ENCODE results near the gene SLC1A7.

SLC1A7 gene

DNA sequence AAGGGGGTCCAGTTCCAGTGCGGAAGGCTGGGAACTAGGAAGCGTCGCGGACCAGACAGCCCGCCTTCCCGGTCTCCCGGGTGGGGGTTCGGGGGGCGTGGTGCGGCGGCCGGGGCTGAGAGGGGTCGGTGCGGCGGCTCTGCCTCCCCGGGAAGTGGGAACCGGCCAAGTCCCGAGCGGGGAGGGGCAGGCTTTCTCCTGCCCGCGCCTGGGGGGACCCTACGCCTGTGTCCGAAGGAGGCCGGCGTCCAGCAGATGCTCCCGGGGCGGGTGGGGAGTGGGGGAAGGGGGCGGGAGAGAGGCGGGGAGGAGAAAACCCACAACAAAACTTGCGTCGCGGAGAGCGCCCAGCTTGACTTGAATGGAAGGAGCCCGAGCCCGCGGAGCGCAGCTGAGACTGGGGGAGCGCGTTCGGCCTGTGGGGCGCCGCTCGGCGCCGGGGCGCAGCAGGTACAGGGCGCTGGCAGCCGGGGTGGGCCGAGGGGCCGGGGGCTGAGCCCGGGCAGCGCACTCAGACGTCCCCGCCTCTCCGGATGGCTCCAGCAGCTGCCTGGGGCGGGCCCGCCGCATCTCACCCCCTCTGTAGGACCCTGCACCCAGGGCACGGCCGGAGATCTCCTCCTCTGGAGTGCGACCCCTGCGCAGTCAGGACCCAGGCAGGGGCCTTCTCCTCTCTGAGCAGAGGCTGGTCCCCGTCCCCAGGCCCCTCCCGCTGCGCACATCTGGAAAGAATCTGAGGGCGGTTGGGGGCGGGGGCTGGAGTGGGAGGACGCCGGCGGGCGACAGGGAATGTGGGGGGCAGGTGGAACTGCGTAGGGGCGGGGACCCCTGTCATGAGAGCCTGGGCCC lies 80.4 kb downstream of the SLC1A7 start, which contains the start of gene PODN:
Gene PODN (plus strand): TSS at position 355 of the 849 bp plus-strand sequence. CDS start 7,643 bp downstream, outside the sequence.
- TF ChIP-seq TCF12 (IDR thresholded peaks at IDR 0.05; ENCODE audit: low read depth) (0 out of 2 replicates have a peak, but pooled peaks have one; percentile 5), ZBTB7A (IDR thresholded peaks at IDR 0.05; ENCODE audit: low read depth) (peak; percentile 50; the same call in 1 of the 2 replicates), YY1 (IDR thresholded peaks at IDR 0.05; ENCODE audit: low read depth) (no peak)

DNA sequence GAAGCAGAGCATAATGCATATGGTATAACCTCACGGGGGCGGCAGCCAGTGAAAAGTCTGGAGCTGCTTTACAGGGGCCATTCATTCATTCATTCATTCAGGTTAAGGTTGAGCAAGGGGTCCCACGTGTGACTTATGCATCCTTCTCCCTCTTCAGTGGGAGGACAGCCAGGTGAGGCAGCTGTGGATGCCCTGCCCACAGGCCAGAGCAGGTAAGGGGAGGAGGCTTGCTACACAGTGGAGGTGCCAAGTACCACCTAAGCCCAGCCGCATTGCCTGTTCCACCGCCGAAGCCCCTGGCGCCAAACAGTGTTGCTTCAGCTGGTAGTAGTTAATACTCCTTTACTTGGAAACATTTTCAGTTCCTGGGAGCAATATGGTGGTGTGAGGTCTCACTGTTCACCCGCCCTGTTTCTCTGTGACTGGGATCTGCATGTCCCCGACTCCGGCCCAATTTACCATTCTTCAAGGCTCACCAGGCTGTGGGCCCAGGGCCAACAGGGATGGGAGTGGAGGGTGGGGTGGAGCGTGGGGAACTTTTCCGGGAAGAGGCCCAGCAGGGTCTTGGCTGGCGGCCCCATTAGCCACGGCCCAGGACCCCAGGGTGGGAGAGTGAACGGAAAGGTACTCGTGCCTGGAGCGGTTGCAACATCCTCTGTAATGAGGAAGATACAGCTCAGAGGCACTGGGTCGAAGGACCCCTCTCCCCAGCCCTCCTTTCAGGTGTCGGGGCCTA lies 81.1 kb downstream of the SLC1A7 start:
- TF ChIP-seq NFIC (IDR thresholded peaks at IDR 0.05): no peak
- TF ChIP-seq CREB1 (IDR thresholded peaks at IDR 0.05; ENCODE audit: low read depth): no peak
- TF ChIP-seq TAF1 (IDR thresholded peaks at IDR 0.05; ENCODE audit: low read depth): no peak
- 0 out of 2 replicates have a peak, but pooled peaks have one; percentile 7 for TF ChIP-seq TCF12 (IDR thresholded peaks at IDR 0.05; ENCODE audit: low read depth)
- TF ChIP-seq, protein P1, sequence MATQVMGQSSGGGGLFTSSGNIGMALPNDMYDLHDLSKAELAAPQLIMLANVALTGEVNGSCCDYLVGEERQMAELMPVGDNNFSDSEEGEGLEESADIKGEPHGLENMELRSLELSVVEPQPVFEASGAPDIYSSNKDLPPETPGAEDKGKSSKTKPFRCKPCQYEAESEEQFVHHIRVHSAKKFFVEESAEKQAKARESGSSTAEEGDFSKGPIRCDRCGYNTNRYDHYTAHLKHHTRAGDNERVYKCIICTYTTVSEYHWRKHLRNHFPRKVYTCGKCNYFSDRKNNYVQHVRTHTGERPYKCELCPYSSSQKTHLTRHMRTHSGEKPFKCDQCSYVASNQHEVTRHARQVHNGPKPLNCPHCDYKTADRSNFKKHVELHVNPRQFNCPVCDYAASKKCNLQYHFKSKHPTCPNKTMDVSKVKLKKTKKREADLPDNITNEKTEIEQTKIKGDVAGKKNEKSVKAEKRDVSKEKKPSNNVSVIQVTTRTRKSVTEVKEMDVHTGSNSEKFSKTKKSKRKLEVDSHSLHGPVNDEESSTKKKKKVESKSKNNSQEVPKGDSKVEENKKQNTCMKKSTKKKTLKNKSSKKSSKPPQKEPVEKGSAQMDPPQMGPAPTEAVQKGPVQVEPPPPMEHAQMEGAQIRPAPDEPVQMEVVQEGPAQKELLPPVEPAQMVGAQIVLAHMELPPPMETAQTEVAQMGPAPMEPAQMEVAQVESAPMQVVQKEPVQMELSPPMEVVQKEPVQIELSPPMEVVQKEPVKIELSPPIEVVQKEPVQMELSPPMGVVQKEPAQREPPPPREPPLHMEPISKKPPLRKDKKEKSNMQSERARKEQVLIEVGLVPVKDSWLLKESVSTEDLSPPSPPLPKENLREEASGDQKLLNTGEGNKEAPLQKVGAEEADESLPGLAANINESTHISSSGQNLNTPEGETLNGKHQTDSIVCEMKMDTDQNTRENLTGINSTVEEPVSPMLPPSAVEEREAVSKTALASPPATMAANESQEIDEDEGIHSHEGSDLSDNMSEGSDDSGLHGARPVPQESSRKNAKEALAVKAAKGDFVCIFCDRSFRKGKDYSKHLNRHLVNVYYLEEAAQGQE (IDR thresholded peaks at IDR 0.05; ENCODE audit: low read depth): no peak
- TF ChIP-seq, protein P2, sequence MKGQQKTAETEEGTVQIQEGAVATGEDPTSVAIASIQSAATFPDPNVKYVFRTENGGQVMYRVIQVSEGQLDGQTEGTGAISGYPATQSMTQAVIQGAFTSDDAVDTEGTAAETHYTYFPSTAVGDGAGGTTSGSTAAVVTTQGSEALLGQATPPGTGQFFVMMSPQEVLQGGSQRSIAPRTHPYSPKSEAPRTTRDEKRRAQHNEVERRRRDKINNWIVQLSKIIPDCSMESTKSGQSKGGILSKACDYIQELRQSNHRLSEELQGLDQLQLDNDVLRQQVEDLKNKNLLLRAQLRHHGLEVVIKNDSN (IDR thresholded peaks at IDR 0.05): no peak

DNA sequence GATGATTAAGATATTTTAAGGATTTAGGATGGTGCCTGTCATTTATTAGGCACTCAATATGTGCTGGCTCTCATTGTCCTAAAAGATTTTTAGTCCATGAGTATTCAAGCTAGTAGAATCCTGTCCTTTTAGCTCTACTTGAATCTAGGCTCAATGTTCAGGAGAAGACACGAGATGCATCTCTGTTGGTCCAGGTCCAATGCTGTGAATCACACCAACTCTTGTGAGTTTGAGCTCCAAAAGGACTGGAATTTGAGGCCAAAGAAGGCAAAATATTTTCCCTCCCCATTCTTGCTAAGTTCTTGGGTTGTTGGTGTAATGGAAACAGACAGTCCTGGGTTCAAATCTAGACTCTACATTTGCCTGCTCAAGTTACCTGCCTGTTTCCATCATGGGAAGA lies 81.9 kb downstream of the SLC1A7 start:
- TF ChIP-seq, protein P2 (IDR thresholded peaks at IDR 0.05): no peak
- no peak for TF ChIP-seq RAD21 (IDR thresholded peaks at IDR 0.05; ENCODE audit: low read depth)
- TF ChIP-seq ZBTB7A (IDR thresholded peaks at IDR 0.05; ENCODE audit: low read depth): no peak
- no peak for TF ChIP-seq CREB1 (IDR thresholded peaks at IDR 0.05; ENCODE audit: low read depth)
- no peak for TF ChIP-seq NFIC (IDR thresholded peaks at IDR 0.05)
- no peak for TF ChIP-seq TEAD4 (IDR thresholded peaks at IDR 0.05)
- no peak for TF ChIP-seq YY1 (IDR thresholded peaks at IDR 0.05; ENCODE audit: low read depth)
- no peak for TF ChIP-seq FOXM1 (IDR thresholded peaks at IDR 0.05; ENCODE audit: borderline replicate concordance, low read depth)
- TF ChIP-seq CEBPB (IDR thresholded peaks at IDR 0.05): no peak
- TF ChIP-seq EGR1 (IDR thresholded peaks at IDR 0.05): no peak
- TF ChIP-seq TCF12 (IDR thresholded peaks at IDR 0.05; ENCODE audit: low read depth): no peak
- TF ChIP-seq, protein P1 (IDR thresholded peaks at IDR 0.05; ENCODE audit: low read depth): no peak

DNA sequence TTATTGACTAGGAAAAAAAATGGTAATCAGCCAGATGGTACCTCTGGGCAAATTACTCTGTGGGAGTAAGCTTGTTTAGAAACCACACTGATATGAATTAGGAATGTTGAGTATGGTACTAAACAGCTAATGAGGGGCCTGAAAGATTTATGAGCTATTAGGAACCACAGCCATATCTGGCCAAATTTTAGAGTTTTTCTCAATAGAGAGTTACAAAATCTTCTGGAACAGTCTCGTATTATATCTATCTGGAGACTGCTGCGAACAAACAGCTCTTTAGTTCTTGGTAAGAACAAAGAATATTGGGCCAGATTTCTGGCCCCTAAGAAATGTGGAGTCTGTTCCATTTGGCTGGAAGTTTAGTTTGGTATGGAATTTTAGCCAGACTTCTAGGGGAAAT lies 85.3 kb downstream of the SLC1A7 start:
- TF ChIP-seq TEAD4 (IDR thresholded peaks at IDR 0.05): no peak
- no peak for TF ChIP-seq TAF1 (IDR thresholded peaks at IDR 0.05; ENCODE audit: low read depth)
- no peak for TF ChIP-seq ZBTB7A (IDR thresholded peaks at IDR 0.05; ENCODE audit: low read depth)
- no peak for TF ChIP-seq EP300 (IDR thresholded peaks at IDR 0.05; ENCODE audit: borderline replicate concordance)
- TF ChIP-seq NFIC (IDR thresholded peaks at IDR 0.05): no peak
- no peak for TF ChIP-seq TCF12 (IDR thresholded peaks at IDR 0.05; ENCODE audit: low read depth)
- no peak for TF ChIP-seq RAD21 (IDR thresholded peaks at IDR 0.05; ENCODE audit: low read depth)
- TF ChIP-seq, protein P3, sequence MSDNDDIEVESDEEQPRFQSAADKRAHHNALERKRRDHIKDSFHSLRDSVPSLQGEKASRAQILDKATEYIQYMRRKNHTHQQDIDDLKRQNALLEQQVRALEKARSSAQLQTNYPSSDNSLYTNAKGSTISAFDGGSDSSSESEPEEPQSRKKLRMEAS (IDR thresholded peaks at IDR 0.05): no peak
- TF ChIP-seq, protein P2 (IDR thresholded peaks at IDR 0.05): no peak
- TF ChIP-seq, protein P1 (IDR thresholded peaks at IDR 0.05; ENCODE audit: low read depth): no peak
- TF ChIP-seq CEBPB (IDR thresholded peaks at IDR 0.05): no peak
- TF ChIP-seq YY1 (IDR thresholded peaks at IDR 0.05; ENCODE audit: low read depth): no peak
- TF ChIP-seq CREB1 (IDR thresholded peaks at IDR 0.05; ENCODE audit: low read depth): no peak
- no peak for TF ChIP-seq FOXM1 (IDR thresholded peaks at IDR 0.05; ENCODE audit: borderline replicate concordance, low read depth)
- no peak for TF ChIP-seq EGR1 (IDR thresholded peaks at IDR 0.05)

Data from Ishikawa (cell line).